Activated naive CD4-positive, alpha-beta T cell treated with anti-CD3 and anti-CD28 coated beads, Interleukin-2, amount 10 ng/mL, durations not matched to agents 7 days and 5 days (primary cell): Measurements from ENCODE around the gene APMAP.

Source experiments
- CTCF ChIA-PET: fragments of 350-600 bp; sonication (Branson Sonifier 250); formaldehyde crosslinking; loops from one replicate; lab custom pipeline; 2021; ENCODE audit warnings: antibody characterized with exemption; lab: Charles Lee
- DNase-seq: peaks from one replicate; pipeline ENCODE4 v3.0.0-alpha.2; 2020
- H3K27ac Mint-ChIP-seq: one replicate; pipeline ENCODE4 v1.8.0; 2021; ENCODE audit warnings: mild to moderate bottlenecking, moderate library complexity, mixed read lengths
- H3K27me3 Mint-ChIP-seq: one replicate; pipeline ENCODE4 v1.8.0; 2021; ENCODE audit warnings: mild to moderate bottlenecking, mixed read lengths
- H3K36me3 Mint-ChIP-seq: one replicate; pipeline ENCODE4 v1.8.0; 2021; ENCODE audit warnings: mixed read lengths
- H3K4me1 Mint-ChIP-seq: one replicate; pipeline ENCODE4 v1.8.0; 2021; ENCODE audit warnings: mixed read lengths
- H3K4me3 Mint-ChIP-seq: one replicate; pipeline ENCODE4 v1.8.0; 2021; ENCODE audit warnings: mild to moderate bottlenecking, moderate library complexity, mixed read lengths
- H3K9me3 Mint-ChIP-seq: one replicate; pipeline ENCODE4 v1.8.0; 2021; ENCODE audit warnings: mixed read lengths

Gene APMAP

DNA sequence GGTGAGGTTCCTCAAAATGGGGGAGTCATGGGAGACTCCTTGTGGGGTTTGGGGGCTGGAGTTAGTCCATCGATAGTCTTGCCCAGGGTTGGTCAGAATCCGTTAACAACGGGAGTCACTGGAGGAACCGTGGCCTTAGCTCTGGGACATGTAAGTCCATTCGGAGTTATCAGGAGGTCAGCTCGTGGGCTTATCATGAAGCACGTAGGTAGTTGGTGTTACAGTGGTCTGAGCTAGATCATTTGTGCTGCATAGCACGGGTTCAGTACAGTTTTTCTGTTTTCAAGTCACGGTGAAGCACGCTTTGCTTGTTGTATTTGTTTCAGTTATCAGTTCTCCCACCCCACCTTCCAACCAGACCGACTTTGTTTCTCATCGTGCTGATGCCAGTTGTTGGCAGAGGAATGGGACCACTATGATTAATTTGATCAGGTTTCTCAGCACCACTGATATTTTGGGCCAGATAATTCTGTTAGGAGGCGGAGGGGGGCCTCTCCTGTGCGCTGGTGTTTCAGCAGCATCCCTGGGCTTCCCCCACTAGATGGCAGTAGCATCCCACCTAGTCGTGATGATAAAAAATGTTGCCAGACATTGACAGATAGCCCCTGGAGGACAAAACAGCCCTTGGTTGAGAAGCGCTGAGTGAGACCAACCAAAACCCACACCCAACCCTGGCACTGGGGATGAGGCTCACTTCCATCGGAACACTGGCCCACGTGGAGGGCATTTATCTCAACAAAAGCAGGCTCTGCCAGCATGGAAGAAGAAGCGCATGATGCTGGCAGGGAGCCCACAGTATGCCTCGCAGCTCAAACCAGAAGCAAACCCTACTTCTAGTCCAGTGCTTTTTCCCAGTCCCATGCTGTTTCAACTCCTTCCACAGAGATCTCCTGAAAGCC is 2.2 kb upstream of the APMAP start:
- DNase-seq: peak; percentile 88
- no peak overlapping the region for H3K27ac Mint-ChIP-seq
- peaks cover 41% of the 10 kb centered on the region for H3K4me1 Mint-ChIP-seq
- CTCF ChIA-PET: interaction anchor here (0.6 to 7.4 kb wide), 17 partner anchors 9 to 404 kb away, joined by 3 to 184 read pairs (median 4); partner anchors contain the start of gene ACSS1
- peaks cover 39% of the 10 kb centered on the region for H3K27me3 Mint-ChIP-seq
- no peaks in the 10 kb centered on the region for H3K9me3 Mint-ChIP-seq
- H3K36me3 Mint-ChIP-seq: peaks cover 8% of the 10 kb centered on the region
- no peak overlapping the region for H3K4me3 Mint-ChIP-seq

GRCh38 chr20:24994186-24994465 is 1.6 kb upstream of the APMAP start:
- Mint-ChIP-seq H3K27ac (no peak overlapping the region), H3K4me3 (peak overlapping the region; percentile 7), H3K9me3 (no peaks in the 10 kb centered on the region), H3K36me3 (peaks cover 13% of the 10 kb centered on the region), H3K4me1 (peaks cover 47% of the 10 kb centered on the region), H3K27me3 (peaks cover 34% of the 10 kb centered on the region)
- DNase-seq: no peak
- CTCF ChIA-PET: interaction anchor here (0.6 to 7.4 kb wide), 15 partner anchors 39 to 405 kb away, joined by 3 to 184 read pairs (median 4); partner anchors contain the start of gene ACSS1

GRCh38 chr20:24993337-24994185 is 1.0 kb upstream of the APMAP start:
- H3K27ac Mint-ChIP-seq: peak overlapping the region; percentile 87
- CTCF ChIA-PET: interaction anchor here (0.9 to 7.4 kb wide), 12 partner anchors 39 to 405 kb away, joined by 3 to 184 read pairs (median 5); partner anchors contain the start of gene ACSS1
- no peaks in the 10 kb centered on the region for H3K9me3 Mint-ChIP-seq
- H3K4me1 Mint-ChIP-seq: peaks cover 53% of the 10 kb centered on the region
- peak overlapping the region; percentile 91 for H3K4me3 Mint-ChIP-seq
- H3K36me3 Mint-ChIP-seq: peaks cover 17% of the 10 kb centered on the region
- no peak for DNase-seq
- H3K27me3 Mint-ChIP-seq: peaks cover 29% of the 10 kb centered on the region

DNA sequence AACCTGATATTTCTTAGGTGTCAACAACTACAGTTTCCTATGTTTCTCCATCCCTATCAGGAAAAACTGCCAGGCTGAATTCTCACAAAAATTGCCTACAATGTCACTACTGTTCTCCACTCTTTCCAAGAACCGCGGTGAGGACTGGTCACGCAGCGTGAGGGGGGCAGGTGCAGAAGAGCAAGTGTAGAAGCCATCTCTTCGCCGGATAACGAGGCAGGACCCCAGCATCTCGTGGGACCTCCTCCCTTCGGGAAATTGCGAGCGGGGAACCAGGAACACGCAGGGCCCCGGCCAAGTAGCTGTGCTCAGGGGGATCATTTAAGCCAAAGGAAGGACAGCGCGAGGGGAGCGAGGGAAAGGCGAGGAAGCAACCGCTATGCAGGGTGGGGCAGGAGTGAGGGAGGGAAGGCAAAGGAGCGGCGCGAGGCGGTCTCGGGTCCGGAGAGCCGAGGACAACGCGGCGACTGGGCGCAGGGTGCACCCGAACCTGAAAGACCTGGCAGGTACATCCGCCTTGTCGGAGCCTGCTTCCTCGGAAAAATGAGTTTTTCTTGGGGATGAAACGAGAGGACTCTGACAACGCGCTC is 559 bp downstream of the APMAP start:
- no peaks in the 10 kb centered on the region for H3K9me3 Mint-ChIP-seq
- no peak for DNase-seq
- H3K36me3 Mint-ChIP-seq: peaks cover 27% of the 10 kb centered on the region
- peak overlapping the region; percentile 91 for H3K4me3 Mint-ChIP-seq
- H3K27me3 Mint-ChIP-seq: peaks cover 18% of the 10 kb centered on the region
- peaks cover 63% of the 10 kb centered on the region for H3K4me1 Mint-ChIP-seq
- CTCF ChIA-PET: no interaction called here
- H3K27ac Mint-ChIP-seq: peak overlapping the region; percentile 87

- peaks cover 27% of the 10 kb centered on the region for H3K36me3 Mint-ChIP-seq
- H3K27ac Mint-ChIP-seq: no peak overlapping the region
- H3K4me3 Mint-ChIP-seq: peak overlapping the region; percentile 91
- H3K27me3 Mint-ChIP-seq: peaks cover 6% of the 10 kb centered on the region
- CTCF ChIA-PET: interaction anchor here (0.6 to 1.3 kb wide), 4 partner anchors 24 to 150 kb away, joined by 3 read pairs; no protein-coding TSS in a partner anchor
- H3K4me1 Mint-ChIP-seq: peaks cover 71% of the 10 kb centered on the region
- no peak for DNase-seq
- H3K9me3 Mint-ChIP-seq: no peaks in the 10 kb centered on the region
These were observed 1.7 kb downstream of the APMAP start for GRCh38 chr20:24990810-24991252.

DNA sequence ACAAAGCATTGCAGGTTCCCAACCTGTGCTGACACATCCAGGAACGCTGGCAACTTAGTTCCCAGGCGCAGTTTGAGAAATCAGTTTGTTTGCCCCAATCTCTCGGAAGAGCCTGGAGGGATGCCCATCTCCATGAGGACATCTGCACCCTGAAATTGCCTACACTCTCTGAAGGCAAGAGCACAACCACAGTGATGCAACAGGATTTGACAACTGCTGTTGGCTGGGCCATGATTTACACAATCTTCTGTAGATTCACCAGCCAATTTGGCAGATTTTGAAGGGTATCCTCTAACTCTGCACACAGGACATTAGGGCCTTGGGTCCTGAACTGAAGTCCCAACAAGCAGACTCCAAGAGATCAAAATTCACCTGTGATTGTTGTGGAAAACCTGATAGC is 3.4 kb downstream of the APMAP start:
- H3K9me3 Mint-ChIP-seq: no peaks in the 10 kb centered on the region
- H3K4me1 Mint-ChIP-seq: peaks cover 80% of the 10 kb centered on the region
- DNase-seq: no peak
- CTCF ChIA-PET: interaction anchor here (1.5 kb wide), 1 partner anchor 58 kb away, joined by 8 read pairs; no protein-coding TSS in a partner anchor
- no peak overlapping the region for H3K4me3 Mint-ChIP-seq
- no peak overlapping the region for H3K27ac Mint-ChIP-seq
- H3K27me3 Mint-ChIP-seq: no peaks in the 10 kb centered on the region
- H3K36me3 Mint-ChIP-seq: peaks cover 29% of the 10 kb centered on the region

- H3K27ac Mint-ChIP-seq: no peak overlapping the region
- peaks cover 72% of the 10 kb centered on the region for H3K4me1 Mint-ChIP-seq
- DNase-seq: peak; percentile 13
- no peaks in the 10 kb centered on the region for H3K9me3 Mint-ChIP-seq
- peaks cover 39% of the 10 kb centered on the region for H3K36me3 Mint-ChIP-seq
- CTCF ChIA-PET: interaction anchor here (0.6 to 1.5 kb wide), 2 partner anchors 57 to 395 kb away, joined by 3 to 8 read pairs; no protein-coding TSS in a partner anchor
- H3K4me3 Mint-ChIP-seq: no peak overlapping the region
- H3K27me3 Mint-ChIP-seq: no peaks in the 10 kb centered on the region
These were observed 4.4 kb downstream of the APMAP start for GRCh38 chr20:24987873-24988835.

GRCh38 chr20:24987244-24987643 is 5.3 kb downstream of the APMAP start:
- CTCF ChIA-PET: no interaction called here

DNA sequence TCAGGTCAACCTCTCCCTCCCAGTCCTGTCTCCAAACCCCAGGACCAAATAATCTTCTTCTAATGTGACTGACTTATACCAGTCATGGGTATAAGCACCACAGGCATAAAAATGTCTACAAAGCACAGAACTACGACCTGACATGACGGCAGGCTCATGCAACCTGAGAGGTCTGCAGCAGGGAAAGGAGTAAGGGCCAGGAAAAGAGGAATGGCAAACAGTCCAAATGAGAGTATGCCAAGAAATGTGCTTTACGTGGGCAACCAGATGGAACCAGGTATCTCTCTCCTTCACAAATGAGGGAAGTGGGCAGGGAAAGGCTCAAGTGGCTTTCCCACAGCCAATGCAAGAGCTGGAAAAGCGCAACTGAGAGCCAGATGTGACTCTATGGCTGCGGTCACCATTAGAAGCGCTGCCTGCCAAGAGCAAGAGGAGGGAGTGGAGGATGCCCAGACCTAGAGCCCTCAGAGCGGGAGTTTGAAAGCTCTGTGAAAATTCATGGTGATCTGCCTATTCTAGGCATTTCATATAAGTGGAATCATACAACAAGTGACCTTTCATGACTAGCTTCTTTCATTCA is 6.0 kb downstream of the APMAP start:
- DNase-seq: no peak
- no peak overlapping the region for H3K4me3 Mint-ChIP-seq
- CTCF ChIA-PET: no interaction called here
- no peak overlapping the region for H3K27ac Mint-ChIP-seq
- H3K36me3 Mint-ChIP-seq: peaks cover 50% of the 10 kb centered on the region
- H3K4me1 Mint-ChIP-seq: peaks cover 71% of the 10 kb centered on the region
- no peaks in the 10 kb centered on the region for H3K27me3 Mint-ChIP-seq
- no peaks in the 10 kb centered on the region for H3K9me3 Mint-ChIP-seq

More at GRCh38 chr20:24987244-24987643, 5.3 kb downstream of the APMAP start:
- Mint-ChIP-seq H3K4me1 (peaks cover 73% of the 10 kb centered on the region), H3K27ac (no peak overlapping the region), H3K36me3 (peaks cover 47% of the 10 kb centered on the region), H3K9me3 (no peaks in the 10 kb centered on the region), H3K4me3 (no peak overlapping the region), H3K27me3 (no peaks in the 10 kb centered on the region)
- no peak for DNase-seq

- Mint-ChIP-seq H3K27ac (no peak overlapping the region), H3K27me3 (no peaks in the 10 kb centered on the region), H3K4me1 (peaks cover 71% of the 10 kb centered on the region), H3K36me3 (peaks cover 55% of the 10 kb centered on the region), H3K9me3 (peaks cover 3% of the 10 kb centered on the region), H3K4me3 (no peak overlapping the region)
- peak; percentile 14 for DNase-seq
- CTCF ChIA-PET: no interaction called here
These were observed 6.7 kb downstream of the APMAP start for GRCh38 chr20:24985802-24986201.

- no peaks in the 10 kb centered on the region for H3K27me3 Mint-ChIP-seq
- no peak overlapping the region for H3K27ac Mint-ChIP-seq
- peak; percentile 16 for DNase-seq
- peaks cover 60% of the 10 kb centered on the region for H3K36me3 Mint-ChIP-seq
- peaks cover 65% of the 10 kb centered on the region for H3K4me1 Mint-ChIP-seq
- peaks cover 4% of the 10 kb centered on the region for H3K9me3 Mint-ChIP-seq
- no peak overlapping the region for H3K4me3 Mint-ChIP-seq
- CTCF ChIA-PET: no interaction called here
These were observed 7.5 kb downstream of the APMAP start for GRCh38 chr20:24984961-24985640.

GRCh38 chr20:24983896-24984295 is 8.7 kb downstream of the APMAP start:
- no peaks in the 10 kb centered on the region for H3K27me3 Mint-ChIP-seq
- peaks cover 10% of the 10 kb centered on the region for H3K9me3 Mint-ChIP-seq
- peaks cover 54% of the 10 kb centered on the region for H3K4me1 Mint-ChIP-seq
- DNase-seq: peak; percentile 11
- H3K27ac Mint-ChIP-seq: no peak overlapping the region
- H3K36me3 Mint-ChIP-seq: peaks cover 62% of the 10 kb centered on the region
- CTCF ChIA-PET: interaction anchor here (0.9 kb wide), 1 partner anchor 51 kb away, joined by 5 read pairs; no protein-coding TSS in a partner anchor
- H3K4me3 Mint-ChIP-seq: no peak overlapping the region
